Stimulated activated CD8-positive, alpha-beta memory T cell treated with anti-CD3 and anti-CD28 coated beads, Interleukin-12 subunit alpha, Interleukin-12 subunit beta, amount 100 ng/mL, for 24 hours (primary cell): ENCODE measurements around the gene ELAVL4.

Experiments
- DNase-seq: peaks from one replicate; pipeline ENCODE4 v3.0.0-alpha.2; 2020; ENCODE audit errors: extremely low read depth

Gene ELAVL4

DNA sequence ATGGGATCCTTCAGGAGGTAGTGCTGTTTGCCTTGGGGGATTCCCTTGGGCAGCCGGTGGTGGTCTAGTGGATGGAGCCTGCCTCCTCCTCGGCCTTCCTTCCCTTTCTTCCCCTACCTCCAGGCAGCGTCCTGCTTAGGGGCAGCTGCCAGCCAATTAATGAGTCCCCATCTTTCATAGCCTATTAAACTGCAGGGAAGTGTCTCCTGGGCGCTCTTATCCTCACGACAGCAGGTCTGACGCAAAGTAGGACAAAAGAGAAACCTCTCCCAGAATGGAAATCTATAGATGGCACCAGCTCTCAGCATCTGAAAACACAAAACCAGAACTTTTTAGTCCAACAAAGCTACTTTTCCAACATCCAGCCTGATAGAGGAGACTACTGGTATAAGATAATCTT, 69.3 kb downstream of the ELAVL4 start:
- no peak for DNase-seq

DNA sequence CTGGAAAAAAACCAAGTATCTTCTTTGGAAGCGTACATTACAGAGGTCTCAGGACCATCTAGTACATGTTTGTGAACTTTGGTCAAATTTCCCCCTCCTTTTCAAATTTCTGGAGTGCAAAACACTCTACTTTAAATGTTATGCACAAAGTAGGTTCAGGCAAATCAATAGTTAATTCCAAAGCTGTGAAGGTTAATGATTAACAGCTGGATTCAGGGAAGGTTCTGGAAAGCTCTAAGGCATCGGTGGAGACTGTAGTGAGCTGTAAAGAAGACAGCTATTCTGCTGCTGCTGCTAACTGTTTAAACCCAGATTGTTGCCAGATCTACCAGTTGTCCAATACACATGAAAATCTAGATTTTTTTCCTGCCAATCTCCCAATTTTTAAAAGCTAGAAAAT, 70.9 kb downstream of the ELAVL4 start:
- DNase-seq, result no peak

DNA sequence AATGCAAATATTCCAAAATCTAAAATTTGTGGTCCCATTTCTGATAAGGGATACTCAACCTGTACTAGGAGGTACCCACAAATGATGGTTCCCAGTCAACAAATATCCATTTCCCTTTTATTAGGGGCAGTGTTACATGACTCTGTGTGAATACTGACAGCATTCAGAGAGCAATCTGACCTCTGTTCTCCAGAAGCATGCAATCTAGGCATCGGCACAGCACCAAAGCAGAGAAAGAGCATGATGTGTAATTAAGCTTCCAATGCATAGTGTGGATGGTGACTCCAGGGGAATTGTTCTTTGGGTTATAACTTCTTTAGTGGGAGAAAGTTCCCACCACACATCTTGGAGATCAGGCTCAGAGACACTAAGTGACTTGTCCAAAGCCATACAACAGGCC, 71.6 kb downstream of the ELAVL4 start:
- no peak for DNase-seq

DNA sequence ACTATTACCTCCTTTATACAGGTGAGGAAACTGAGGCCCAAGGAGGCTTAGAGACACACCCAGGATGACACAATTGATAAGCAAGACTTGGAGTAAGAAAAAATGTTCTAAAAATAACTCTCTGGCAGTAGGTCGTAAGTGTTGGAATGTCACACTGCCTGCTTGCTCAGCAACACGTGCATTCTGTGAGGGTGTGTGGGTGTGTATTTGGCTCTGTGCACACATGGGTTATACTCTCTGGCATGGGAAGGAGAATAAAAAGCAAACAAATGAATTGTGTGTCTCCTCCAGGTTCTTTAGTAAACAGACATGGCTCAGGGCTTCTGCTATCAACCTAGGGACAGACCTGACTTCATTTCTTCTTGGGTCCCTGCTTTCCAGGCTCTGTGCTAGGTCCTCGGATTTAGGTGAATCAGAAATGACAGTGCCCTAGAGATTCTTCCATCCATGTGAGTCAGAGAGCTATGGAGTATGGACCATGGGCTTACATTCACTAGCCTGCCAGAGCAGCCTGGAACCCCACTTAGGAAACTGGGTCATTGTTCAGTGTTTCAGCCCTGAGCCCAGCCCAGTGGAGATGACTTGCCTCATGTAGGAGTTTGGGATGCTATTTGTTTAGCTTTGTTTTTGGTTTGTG, 72.4 kb downstream of the ELAVL4 start:
- no peak for DNase-seq

DNA sequence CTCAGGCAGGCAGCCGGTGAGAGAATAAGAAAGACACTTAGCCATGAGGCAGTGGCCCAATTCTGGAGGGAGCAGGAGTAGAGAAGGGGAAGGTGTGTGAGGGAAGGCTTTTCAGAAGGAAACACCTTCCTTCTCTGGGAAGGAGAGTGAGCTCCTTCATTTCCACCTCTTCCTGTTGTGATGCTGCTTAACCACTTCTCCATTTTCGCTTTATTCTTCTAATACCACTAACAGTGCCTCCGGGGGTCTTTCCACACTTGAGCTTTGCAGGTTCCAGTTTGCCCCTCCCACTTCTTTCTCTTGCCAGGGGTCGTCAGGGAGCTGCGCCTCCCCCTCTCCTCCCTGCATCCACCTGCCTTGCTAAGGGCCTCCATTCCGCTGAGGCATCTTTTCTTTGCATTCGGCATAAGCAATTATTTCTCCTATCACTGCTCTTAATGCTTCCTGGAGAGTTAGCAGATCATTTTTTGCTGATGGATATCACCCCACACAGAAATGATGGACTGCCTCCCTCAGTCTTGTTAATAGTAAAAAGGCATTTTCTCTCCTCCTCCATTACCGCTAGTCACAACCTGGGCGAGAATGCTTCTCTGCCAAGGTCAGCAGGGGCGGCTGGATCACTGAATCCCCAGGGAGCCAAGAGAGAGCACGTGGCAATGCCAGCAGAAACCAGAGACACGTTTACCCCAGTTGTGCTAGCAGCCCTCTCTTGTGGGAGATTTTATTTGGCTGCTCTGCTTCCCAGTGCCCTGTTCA, 74.8 kb downstream of the ELAVL4 start:
- no peak for DNase-seq

DNA sequence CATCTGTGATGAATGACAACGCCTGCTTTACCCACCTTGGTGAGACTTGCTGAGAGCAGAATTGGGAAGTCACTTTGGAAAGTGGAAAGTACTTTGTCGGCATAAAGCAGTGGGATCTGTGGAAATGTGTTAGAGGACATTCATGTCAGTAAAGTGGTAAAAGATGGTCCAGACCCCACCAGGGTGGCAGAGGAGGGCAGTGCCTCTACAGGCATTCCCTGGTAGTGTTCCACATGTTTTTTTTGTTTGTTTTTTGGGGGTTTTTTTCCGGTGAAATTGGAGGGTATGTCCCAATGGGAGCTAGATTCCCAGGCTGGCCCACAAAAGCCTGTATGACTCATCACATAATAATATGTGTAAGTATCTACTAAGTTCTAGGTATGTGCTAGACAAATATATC, 80.6 kb downstream of the ELAVL4 start:
- no peak for DNase-seq

DNA sequence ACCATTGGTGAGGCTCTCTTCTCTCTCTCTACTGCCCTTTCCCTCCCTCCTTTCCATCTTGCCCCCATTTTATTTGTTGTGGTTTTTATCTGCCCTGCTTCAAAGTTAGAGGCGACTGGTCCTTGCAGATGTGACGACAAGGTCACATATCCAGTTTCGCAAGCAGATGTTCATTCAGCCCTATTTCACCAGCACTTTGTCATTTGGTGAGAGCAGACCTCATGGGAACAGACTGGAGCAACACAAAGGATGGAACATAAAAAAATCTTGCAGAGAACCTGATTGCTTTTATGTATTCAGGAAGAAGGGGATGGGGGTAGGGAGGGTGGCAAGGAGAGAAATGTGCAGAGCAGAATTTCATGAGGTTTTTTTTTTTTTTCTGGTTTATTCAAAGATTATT, 84.3 kb downstream of the ELAVL4 start:
- no peak for DNase-seq

DNA sequence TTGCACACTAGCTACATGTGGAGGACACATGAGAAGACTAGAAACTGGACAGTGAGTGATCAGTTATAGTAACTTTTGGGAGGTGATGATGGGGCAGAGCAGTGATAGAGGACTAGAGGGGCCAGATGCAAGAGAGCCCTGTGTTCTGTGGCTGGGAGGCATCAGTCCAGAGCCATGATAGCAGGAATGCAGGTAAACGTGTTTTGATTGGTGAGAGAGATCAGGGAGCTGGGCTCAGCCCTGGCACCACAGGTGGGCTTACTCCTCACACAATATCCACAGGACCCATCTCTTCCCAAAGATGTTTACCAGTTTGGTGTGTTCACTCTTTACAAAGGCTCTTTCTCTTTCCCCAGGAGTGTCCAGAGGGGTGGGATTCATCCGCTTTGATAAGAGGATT, 86.5 kb downstream of the ELAVL4 start:
- DNase-seq, result no peak

DNA sequence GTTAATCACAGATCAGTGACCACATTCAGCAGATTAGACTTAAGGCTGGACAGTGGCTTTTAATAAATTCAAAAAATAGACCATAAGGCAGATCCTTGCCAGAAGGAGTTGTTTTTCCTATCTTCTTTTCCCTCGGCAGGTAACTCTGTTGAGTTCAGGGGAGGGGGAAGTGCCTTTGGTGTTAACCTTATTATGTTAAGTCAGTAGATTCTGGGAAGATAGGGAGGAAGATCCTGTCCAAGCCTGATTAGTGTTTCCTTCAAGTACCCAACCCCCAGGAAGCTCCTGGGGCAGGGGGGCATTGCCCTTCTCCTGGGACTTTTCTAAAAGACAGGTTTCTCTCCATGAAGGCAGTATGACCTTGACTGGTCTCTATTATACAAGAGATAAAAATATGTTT, 87.4 kb downstream of the ELAVL4 start:
- DNase-seq, result no peak

DNA sequence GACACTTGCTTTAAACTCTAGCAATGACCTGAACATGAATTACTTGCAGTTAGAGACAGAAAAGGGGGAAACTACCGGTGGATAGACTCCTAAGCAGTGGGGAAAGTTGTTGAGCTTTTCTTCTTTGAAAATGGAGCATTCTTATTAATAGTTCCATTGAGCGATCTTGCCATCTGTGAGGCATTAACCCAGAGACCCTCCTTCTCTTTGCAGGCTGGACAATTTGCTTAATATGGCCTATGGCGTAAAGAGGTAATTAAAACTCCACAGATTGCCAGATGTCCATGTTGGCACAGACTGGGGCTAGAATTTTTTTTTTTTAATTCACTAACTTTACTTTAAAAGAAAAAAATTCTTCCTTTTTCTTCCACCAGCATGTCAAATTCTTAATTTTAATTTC, 88.5 kb downstream of the ELAVL4 start:
- DNase-seq, result no peak

DNA sequence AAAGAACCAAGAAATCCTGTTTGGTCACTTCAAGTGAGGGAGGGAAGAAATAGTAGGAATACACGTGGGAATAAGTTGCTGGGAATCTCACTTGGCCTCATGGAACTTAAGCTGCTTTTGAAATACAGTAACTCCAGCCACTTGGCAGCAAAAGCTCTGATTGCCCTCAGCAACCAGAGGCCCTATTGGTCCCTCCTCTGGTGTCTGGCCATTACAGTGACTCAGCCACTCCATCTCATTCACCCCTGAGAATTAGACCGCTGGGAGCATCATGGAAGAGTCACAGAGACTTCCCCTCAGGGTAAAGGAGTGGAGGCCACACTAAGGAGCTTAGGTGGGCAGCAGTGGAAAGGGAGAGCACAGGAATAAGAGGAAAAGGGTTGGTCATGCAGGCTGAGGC, 99.6 kb downstream of the ELAVL4 start:
- no peak for DNase-seq

DNA sequence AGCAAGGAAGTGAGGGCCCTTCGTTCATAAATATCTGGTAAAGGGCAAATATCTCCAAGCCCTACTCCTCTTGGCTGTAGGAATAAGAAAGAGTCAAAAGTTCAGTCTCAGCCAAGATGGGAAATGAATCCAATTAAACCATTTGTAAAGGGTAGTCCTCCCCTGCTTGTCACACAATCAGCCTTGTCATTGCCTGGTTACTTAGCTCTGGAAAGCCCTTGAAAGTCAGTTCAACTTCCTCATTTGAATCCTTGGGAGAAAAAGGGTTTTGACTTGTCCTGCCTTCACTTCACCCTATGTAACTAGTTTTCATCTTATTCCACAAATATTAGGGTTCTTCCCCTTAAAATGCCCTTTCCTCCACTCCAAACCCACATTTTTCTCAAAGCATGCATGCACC, 100.0 kb downstream of the ELAVL4 start:
- DNase-seq, result no peak

DNA sequence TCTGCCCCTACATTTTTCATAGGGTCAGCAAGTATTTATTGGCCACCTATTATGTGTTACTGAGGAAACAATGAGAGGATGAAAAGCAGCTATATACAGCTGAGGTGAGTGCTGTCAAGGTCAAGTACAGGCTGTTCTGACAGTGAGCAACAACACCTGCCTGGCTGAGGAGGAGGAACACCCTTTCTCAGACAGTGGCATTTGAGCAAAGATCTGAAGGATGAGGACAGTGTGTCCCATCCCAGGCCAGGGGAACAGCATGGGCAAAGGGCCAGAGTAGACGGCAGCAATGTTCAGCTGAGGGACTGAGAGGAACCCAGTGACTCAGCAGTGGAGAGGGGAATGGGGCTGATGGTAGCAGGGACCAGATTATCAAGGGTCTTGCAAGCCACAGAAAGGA, 101.0 kb downstream of the ELAVL4 start:
- no peak for DNase-seq

DNA sequence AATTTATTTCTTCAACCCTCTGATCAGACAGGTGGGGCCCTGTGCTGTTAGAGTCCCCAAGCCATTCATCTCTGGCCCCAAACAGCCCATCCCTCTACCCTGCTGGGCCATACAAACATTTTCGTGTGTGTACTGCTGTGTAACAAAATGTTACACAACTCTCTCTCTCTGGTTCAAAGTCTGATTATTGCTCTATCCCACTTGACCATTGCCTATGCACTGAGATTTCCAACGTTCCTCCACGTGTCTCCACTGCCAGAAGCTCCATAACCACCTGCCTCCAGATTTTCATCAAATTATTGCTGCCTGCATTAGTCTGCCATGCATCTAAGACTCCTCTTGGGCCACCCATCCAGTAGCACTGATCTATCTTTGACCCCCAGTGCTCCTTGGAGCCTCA, 104.8 kb downstream of the ELAVL4 start:
- no peak for DNase-seq

DNA sequence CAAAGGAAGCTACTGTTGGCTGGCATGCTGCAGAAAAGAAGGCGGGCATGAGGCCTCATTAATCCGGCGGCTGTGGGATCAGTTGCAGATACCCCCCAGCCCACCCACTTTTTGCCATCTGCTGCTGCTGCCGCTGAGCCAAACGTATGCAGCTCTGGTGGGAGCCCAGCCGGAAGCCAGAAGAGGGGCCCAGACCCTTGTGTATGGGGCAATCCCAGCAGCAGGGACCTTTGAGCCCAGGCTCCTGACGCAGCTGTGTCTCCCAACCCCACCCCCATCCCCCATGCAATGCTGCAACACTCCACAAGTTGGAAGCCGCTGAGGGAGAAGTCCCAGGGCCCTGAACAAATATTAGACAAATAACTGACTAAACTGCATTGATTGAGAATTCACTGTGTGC, 106.0 kb downstream of the ELAVL4 start:
- no peak for DNase-seq

DNA sequence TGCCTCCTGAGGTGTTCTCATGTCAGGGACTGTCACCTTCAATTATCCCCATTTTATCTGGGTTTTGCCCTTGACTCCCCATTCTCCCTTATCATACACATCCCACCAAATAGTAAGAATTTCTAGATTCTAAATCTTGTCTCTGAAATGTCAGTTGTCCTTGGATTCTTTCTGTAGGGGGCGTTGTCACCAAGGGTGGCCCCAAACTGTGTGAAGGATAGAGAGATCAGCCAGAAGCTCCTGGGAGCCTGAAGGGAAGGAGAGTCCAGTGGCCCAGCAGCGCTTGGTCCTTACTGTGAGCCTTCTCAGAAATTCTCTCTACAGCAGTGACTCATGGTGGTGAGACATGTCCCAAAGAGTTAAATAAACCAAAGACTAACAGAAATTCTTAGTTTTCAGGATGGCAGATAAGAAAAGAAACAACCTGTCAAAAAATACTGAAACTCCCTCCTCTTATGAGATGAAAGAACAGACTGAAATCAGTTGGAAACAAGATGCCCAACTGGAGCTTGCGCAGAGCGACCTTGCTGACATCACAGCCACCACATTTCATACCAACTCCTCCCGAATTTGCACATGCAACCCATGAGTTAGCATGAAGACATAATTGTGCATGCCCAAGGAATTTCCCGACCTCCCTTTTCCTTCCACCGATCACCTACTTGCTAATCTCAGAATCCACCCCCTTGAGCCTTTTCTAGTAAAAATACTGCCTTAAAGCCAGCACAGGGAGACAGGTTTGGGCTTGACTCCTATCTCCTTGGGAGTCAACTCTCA, 109.8 kb downstream of the ELAVL4 start:
- DNase-seq, result no peak

DNA sequence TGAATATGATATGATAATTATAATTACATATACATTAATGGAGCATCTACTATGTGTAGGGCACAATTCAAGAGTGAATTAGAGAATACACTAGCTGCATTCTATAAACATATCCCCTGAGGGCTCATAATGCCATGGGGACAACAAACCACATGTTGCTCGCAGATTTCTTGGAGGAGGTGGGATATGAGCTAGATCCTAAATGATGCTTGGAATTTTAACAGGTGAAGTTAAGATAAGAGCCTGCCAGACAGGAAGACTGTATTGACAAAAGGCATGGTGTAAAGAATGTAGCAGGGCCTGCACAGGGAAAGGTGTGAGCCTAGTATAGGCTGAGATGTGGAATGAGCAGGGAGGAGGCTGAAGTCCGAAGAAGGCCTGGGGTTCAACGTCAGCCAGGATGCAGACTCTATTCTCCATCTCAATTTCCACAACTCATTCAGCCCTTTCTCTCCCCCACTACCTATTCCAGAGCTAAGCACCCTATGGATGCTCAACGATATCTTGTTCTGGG, 120.2 kb downstream of the ELAVL4 start:
- DNase-seq, result no peak

DNA sequence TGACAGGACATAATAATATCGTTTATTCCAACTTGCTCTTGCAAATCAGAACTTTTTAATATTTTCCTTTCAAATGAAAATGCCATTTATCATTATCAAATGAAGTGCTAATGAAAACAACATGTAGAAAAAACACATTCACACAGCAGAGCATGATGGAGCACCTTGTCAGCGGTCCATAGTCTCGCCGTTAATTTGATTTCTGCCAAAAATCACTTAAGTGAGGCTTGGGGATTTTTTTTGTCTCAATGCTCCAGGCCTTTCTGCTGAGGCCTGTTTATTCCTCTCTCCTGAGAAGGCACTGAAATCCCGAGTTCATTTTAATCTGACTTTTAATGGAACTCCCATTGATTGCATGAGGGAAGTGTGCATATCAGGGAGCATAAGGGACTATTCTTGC, 122.5 kb downstream of the ELAVL4 start:
- DNase-seq, result no peak

DNA sequence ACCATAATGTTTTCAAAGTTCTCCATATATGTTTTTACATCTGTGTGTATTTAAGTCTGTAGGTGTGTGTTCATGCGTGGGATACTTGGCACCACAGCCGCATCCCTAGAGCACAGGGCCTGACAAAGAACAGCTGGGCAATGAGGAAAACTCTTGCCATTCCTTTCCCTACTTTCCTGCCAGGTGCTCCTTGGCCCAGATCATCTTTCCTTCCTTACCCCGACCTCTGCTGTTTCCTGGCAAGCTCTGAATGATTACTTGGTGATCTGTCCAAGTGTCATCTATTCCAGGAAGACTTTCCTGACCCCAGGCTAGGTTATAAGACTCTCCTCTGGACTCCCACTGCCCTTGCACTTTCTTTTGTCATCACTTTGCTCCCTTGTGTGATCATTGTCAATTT, 123.6 kb downstream of the ELAVL4 start:
- DNase-seq, result no peak

DNA sequence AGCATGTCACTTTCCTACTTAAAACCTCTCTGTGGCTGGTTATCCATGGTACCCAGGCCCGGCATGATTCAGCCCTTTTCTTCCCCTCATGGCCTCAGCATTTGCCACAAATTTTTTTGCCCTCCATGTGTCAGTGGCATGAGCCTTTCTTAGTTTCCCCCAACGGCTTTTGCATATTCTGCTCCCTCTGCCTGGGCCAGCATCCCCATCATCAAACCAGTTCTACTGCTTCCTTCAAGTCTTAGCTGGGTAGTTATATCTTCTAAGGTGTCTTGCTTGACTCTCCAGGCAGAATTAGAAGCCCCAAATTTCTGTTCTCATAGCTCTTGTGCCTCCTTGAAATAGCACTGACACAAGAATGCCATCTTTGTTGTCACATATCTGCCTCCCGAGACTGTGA, 127.9 kb downstream of the ELAVL4 start:
- DNase-seq, result no peak

DNA sequence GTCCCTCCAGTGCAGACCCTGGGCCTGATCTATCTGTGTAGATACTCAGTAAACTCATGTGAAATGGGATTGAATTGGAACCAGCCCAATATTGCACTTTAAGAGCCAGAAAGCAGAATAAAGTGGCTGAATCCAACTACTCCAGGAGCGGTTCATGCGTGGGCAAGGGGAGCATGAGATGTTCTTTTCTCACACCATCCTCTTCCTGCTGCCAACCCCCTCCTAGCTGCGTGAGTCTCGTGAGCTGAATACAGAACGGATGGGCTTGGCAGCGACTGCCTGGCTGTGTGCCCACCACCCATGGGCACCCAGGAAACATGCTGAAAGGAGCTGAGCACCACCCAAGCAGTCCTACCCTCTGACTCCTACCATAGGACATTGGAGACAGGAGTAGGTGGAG, 128.3 kb downstream of the ELAVL4 start:
- no peak for DNase-seq

DNA sequence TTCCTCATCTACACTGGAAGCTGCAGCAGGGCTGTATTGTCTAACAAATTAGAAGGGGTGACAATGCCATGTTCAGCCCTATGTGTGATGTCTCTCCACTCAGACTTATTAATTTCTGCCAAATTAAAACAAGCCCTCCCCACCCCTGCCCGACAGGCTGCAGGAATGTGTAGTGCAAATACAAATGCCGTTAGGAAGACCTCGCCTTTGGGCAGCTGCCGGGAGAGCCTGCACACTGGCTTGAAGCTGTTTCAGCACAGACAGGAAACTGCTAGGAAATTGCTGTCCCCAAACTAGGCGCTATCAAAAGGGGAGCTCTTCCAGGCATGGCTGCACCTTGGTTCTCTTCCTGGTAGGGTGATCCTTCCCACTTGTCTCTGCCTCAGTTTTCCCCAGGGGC, 135.2 kb downstream of the ELAVL4 start:
- DNase-seq, result no peak

DNA sequence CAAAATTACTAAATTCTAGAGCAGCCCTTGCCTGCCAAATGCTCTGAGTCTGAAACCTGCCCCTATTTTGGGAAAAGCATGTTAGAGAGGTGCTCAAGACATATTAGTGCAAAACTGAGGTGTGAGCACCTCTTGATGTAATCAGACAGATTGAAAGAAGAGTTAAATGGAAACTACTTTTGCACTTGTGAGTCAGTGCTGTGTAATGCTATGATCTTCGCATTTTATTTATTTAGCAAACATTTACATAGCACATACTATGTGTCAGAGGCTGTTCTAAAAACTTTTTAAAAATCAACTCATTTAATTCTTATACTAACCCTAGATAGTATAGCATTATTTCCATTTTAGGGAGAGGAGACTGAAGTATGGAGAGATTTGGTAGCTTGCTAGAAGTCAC, 138.1 kb downstream of the ELAVL4 start:
- no peak for DNase-seq
